ENCODE results near the gene BOC. TPM values are rescaled to one million over a fixed set of nuclear protein-coding genes. Genes with fewer than 3 reads are reported as not detected.

Gene BOC
- total RNA-seq, 1 experiment from 2014 or later = 0.73 TPM

DNA sequence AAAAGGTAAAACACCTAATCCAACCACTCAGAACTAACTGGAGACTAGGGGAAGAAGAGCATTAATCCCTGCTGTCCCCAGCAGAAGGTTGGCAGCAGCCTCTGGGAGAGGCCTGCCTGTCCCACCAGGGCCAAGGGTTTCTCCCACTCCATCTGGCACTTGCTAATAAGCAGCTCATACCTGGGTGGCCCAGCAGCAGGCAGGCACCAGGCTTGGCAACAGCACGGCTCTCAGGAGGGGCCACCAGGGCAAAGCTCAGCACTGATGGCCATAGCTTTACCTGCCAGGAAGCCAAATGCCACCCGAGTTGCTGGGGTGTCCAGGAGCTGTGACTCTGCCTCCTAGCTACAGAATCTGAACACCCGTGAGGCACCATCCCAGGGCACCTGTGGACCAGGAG lies 58.3 kb downstream of the BOC start:
- no TSS peak for BruUV-seq (replicated peaks)
- Histone ChIP-seq H3K4me1 (no peaks in the 10 kb centered on the region), H3K4me3 (ENCODE audit: low read depth, low read length) (no peak overlapping the region), H3K36me3 (ENCODE audit: control insufficient read depth, insufficient read depth, low read length) (no peaks in the 10 kb centered on the region), H3K9me3 (no peaks in the 10 kb centered on the region), H3K27me3 (replicated peaks; ENCODE audit: control insufficient read depth, insufficient read depth, low read length) (no peaks in the 10 kb centered on the region)
- ChIA-PET CTCF (no interaction called here), POLR2A (no interaction called here)
- TF ChIP-seq, protein P1, sequence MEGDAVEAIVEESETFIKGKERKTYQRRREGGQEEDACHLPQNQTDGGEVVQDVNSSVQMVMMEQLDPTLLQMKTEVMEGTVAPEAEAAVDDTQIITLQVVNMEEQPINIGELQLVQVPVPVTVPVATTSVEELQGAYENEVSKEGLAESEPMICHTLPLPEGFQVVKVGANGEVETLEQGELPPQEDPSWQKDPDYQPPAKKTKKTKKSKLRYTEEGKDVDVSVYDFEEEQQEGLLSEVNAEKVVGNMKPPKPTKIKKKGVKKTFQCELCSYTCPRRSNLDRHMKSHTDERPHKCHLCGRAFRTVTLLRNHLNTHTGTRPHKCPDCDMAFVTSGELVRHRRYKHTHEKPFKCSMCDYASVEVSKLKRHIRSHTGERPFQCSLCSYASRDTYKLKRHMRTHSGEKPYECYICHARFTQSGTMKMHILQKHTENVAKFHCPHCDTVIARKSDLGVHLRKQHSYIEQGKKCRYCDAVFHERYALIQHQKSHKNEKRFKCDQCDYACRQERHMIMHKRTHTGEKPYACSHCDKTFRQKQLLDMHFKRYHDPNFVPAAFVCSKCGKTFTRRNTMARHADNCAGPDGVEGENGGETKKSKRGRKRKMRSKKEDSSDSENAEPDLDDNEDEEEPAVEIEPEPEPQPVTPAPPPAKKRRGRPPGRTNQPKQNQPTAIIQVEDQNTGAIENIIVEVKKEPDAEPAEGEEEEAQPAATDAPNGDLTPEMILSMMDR (IDR thresholded peaks at IDR 0.05; ENCODE audit: insufficient read depth in 1 of 2, low read depth in 1 of 2, low read length in 1 of 2, severe bottlenecking in 1 of 2, unreplicated experiment in 1 of 2) = no peak
- H3K27ac Mint-ChIP-seq (ENCODE audit: unreplicated experiment) = no peak overlapping the region
- H3K4me3 Mint-ChIP-seq (ENCODE audit: unreplicated experiment) = no peak overlapping the region
- DNase-seq = no peak
- no peaks in the 10 kb centered on the region for H3K36me3 Mint-ChIP-seq (ENCODE audit: insufficient read depth, unreplicated experiment)
- peaks cover 9% of the 10 kb centered on the region for H3K27me3 Mint-ChIP-seq (ENCODE audit: insufficient read depth, unreplicated experiment)
- no peaks in the 10 kb centered on the region for H3K9me3 Mint-ChIP-seq (ENCODE audit: unreplicated experiment)
- no peaks in the 10 kb centered on the region for H3K4me1 Mint-ChIP-seq (ENCODE audit: low read depth, unreplicated experiment)
- intact Hi-C loops (cut with micrococcal nuclease; ENCODE audit: unreplicated experiment) = no loop called here

GRCh38 chr3:113270068-113270467 lies 58.7 kb downstream of the BOC start:
- H3K27me3 ChIP-seq (replicated peaks; ENCODE audit: control insufficient read depth, insufficient read depth, low read length) = no peaks in the 10 kb centered on the region
- peaks cover 9% of the 10 kb centered on the region for H3K27me3 Mint-ChIP-seq (ENCODE audit: insufficient read depth, unreplicated experiment)
- H3K4me1 ChIP-seq = no peaks in the 10 kb centered on the region
- BruUV-seq (replicated peaks) = no TSS peak
- DNase-seq = no peak
- TF ChIP-seq, protein P1 (IDR thresholded peaks at IDR 0.05; ENCODE audit: insufficient read depth in 1 of 2, low read depth in 1 of 2, low read length in 1 of 2, severe bottlenecking in 1 of 2, unreplicated experiment in 1 of 2) = no peak
- intact Hi-C loops (cut with micrococcal nuclease; ENCODE audit: unreplicated experiment) = no loop called here
- no peak overlapping the region for H3K27ac Mint-ChIP-seq (ENCODE audit: unreplicated experiment)
- no peak overlapping the region for H3K4me3 ChIP-seq (ENCODE audit: low read depth, low read length)
- H3K4me3 Mint-ChIP-seq (ENCODE audit: unreplicated experiment) = no peak overlapping the region
- no peaks in the 10 kb centered on the region for H3K36me3 ChIP-seq (ENCODE audit: control insufficient read depth, insufficient read depth, low read length)
- no peaks in the 10 kb centered on the region for H3K9me3 Mint-ChIP-seq (ENCODE audit: unreplicated experiment)
- no peaks in the 10 kb centered on the region for H3K9me3 ChIP-seq
- POLR2A ChIA-PET = no interaction called here
- H3K4me1 Mint-ChIP-seq (ENCODE audit: low read depth, unreplicated experiment) = no peaks in the 10 kb centered on the region
- CTCF ChIA-PET = no interaction called here
- no peaks in the 10 kb centered on the region for H3K36me3 Mint-ChIP-seq (ENCODE audit: insufficient read depth, unreplicated experiment)

DNA sequence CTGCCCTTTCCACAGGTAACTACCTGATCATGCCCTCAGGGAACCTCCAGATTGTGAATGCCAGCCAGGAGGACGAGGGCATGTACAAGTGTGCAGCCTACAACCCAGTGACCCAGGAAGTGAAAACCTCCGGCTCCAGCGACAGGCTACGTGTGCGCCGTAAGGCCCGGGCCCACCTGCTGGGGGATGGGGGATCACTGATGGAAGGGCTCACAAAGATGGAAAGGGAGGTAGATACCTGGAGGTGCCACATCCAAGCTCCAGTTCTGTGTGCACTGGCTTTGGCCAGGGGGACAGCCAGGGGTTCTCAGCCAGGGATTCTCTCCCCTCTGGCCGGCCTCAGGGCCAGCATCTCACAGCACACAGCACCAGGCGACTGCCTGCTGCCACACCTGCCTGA lies 59.4 kb downstream of the BOC start:
- ChIA-PET CTCF (no interaction called here), POLR2A (no interaction called here)
- Histone ChIP-seq H3K27me3 (replicated peaks; ENCODE audit: control insufficient read depth, insufficient read depth, low read length) (no peaks in the 10 kb centered on the region), H3K9me3 (no peaks in the 10 kb centered on the region), H3K36me3 (ENCODE audit: control insufficient read depth, insufficient read depth, low read length) (no peaks in the 10 kb centered on the region), H3K4me1 (no peaks in the 10 kb centered on the region), H3K4me3 (ENCODE audit: low read depth, low read length) (no peak overlapping the region)
- Mint-ChIP-seq H3K9me3 (ENCODE audit: unreplicated experiment) (no peaks in the 10 kb centered on the region), H3K4me3 (ENCODE audit: unreplicated experiment) (no peak overlapping the region), H3K4me1 (ENCODE audit: low read depth, unreplicated experiment) (no peaks in the 10 kb centered on the region), H3K27me3 (ENCODE audit: insufficient read depth, unreplicated experiment) (peaks cover 9% of the 10 kb centered on the region), H3K36me3 (ENCODE audit: insufficient read depth, unreplicated experiment) (no peaks in the 10 kb centered on the region), H3K27ac (ENCODE audit: unreplicated experiment) (no peak overlapping the region)
- intact Hi-C loops (cut with micrococcal nuclease; ENCODE audit: unreplicated experiment) = no loop called here
- no TSS peak for BruUV-seq (replicated peaks)
- TF ChIP-seq, protein P1 (IDR thresholded peaks at IDR 0.05; ENCODE audit: insufficient read depth in 1 of 2, low read depth in 1 of 2, low read length in 1 of 2, severe bottlenecking in 1 of 2, unreplicated experiment in 1 of 2) = no peak
- no peak for DNase-seq
